ENCODE data around the gene OCA2. TPM values are rescaled to one million over a fixed set of nuclear protein-coding genes. Genes with fewer than 3 reads are reported as not detected.

OCA2 gene
- total and polyA plus RNA-seq, 2 of the 13 experiments (the other 11 are each of a cell fraction or from before 2014, with no cell fraction given): 0.02 to 0.05 TPM

DNA sequence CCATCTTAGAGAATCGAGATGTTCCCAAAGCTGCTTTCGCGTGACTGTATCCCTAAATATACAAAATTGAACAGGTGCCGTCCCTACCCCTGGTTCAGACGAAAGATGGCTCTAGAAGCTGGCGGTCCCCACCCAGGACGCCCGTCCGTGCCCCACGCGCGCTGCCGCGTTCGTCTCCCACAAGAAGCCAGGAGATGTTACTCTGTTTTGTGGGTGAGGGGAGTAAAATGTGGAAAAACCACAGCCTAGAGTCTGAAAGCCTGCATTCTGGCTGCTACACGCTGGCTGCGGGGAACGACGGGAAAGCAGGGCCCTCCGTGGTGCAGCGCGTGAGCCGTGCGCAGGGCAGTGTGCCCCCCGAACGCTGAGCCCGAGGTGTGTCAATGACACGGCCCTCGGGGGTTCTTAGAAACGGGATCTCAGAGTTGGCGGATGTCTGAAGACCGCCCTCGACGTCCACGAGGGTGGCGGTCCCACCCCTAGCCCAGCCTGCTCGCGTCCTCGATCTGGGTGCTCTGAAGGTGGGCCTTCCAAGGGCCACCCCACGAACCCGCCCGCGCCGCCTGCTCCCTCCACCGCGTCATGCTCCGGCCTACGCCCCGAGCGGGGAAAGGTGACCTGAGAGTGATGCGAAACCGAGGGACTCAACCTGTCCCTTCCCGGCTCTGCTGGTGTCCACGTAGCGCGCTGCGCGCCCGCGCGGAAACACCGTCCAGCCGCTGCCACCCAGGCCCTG lies 95.6 kb downstream of the OCA2 start (continued):
- no peak for TF ChIP-seq SRSF1 (optimal IDR thresholded peaks at IDR 0.05; ENCODE audit: low read depth, low read length)

- Histone ChIP-seq H3K9me3 (ENCODE audit: low read length) (no peaks in the 10 kb centered on the region), H3K27me3 (ENCODE audit: control insufficient read depth in 1 of 2, insufficient read depth in 2 of 2, low read length in 2 of 2) (no peaks in the 10 kb centered on the region), H3K4me2 (ENCODE audit: low read depth, low read length) (no peak overlapping the region), H2AFZ (ENCODE audit: low read length) (no peak overlapping the region), H3K79me2 (ENCODE audit: insufficient read depth, low read length) (no peaks in the 10 kb centered on the region), H3K4me1 (ENCODE audit: insufficient read depth, low read length) (no peaks in the 10 kb centered on the region), H3K4me3 (replicated peaks in 1 of 3; ENCODE audit: insufficient read depth in 1 of 3, low read depth in 2 of 3, low read length in 3 of 3) (no peak overlapping the region), H4K20me1 (ENCODE audit: insufficient read depth, low read length) (no peaks in the 10 kb centered on the region), H3K9ac (ENCODE audit: insufficient read depth, low read depth, low read length) (no peak overlapping the region), H3K36me3 (replicated peaks in 1 of 2; ENCODE audit: control insufficient read depth in 1 of 2, insufficient read depth in 2 of 2, low read length in 2 of 2) (no peaks in the 10 kb centered on the region), H3K27ac (ENCODE audit: extremely low read length, insufficient read depth, low read length) (no peak overlapping the region)
- FAIRE-seq (no peak), DNase-seq (ENCODE audit: low spot score) (no peak), ATAC-seq (no peak)
- in situ Hi-C loops (cut with HindIII; ENCODE audit: extremely low pct_ligation_motif_present, low pct_unique_long_range_greater_than_20kb) (no loop called here), intact Hi-C loops (cut with micrococcal nuclease; ENCODE audit: unreplicated experiment) (no loop called here)
- TF ChIP-seq NFATC3 (CRISPR knock-in tag; IDR thresholded peaks at IDR 0.05) (no peak), ZNF468 (CRISPR knock-in tag; IDR thresholded peaks at IDR 0.05) (no peak), KLF9 (CRISPR knock-in tag; IDR thresholded peaks at IDR 0.05; ENCODE audit: low read depth) (no peak), ZNF496 (CRISPR knock-in tag; IDR thresholded peaks at IDR 0.05; ENCODE audit: insufficient replicate concordance) (no peak), EZH2 (conservative IDR thresholded peaks at IDR 0.05; ENCODE audit: low read depth, low read length) (no peak), PRMT3 (CRISPR knock-in tag; IDR thresholded peaks at IDR 0.05; ENCODE audit: borderline replicate concordance, low read depth) (no peak), HNF4A (CRISPR knock-in tag; IDR thresholded peaks at IDR 0.05) (no peak)
- POLR2A ChIA-PET: no interaction called here
- BruUV-seq (replicated peaks): no TSS peak
- CTCF ChIA-PET (ENCODE audit: low intra/inter-chr PET ratio, low total read pairs): no interaction called here
- 47% methylated on average over 4 of the region's 10 CpGs for WGBS (ENCODE audit: low lambda C conversion rate)
Measured at GRCh38 chr15:28002867-28003266, 96.2 kb downstream of the OCA2 start.

All from HepG2 (cell line).